NK-92 (cell line): ENCODE results near the gene SHPK.

Source experiments
- DNase-seq: peaks from one replicate; lab custom pipeline; 2025; ENCODE audit not compliant: unreplicated experiment; lab: John Stamatoyannopoulos, UW

Gene SHPK

GRCh38 chr17:3636154-3636907 is at the start of gene SHPK, which contains the start of gene CTNS:
SHPK (minus strand) TSS chr17:3636250; CDS start chr17:3636219, 31 bp downstream.
CTNS (plus strand) TSS chr17:3636760; CDS start chr17:3640207, 3,447 bp downstream.
- peak; percentile 58 for DNase-seq

GRCh38 chr17:3685174-3685573 is 49.1 kb upstream of the SHPK start:
- no peak for DNase-seq

- DNase-seq: no peak
Measured at GRCh38 chr17:3683054-3683511, 47.0 kb upstream of the SHPK start.

- no peak for DNase-seq
Measured at GRCh38 chr17:3682033-3682432, 46.0 kb upstream of the SHPK start.

- no peak for DNase-seq
Measured at GRCh38 chr17:3681565-3681964, 45.5 kb upstream of the SHPK start.

- no peak for DNase-seq
Measured at GRCh38 chr17:3681057-3681456, 45.0 kb upstream of the SHPK start.

- DNase-seq: no peak
Measured at GRCh38 chr17:3679531-3680126, 43.6 kb upstream of the SHPK start.

- DNase-seq: no peak
Measured at GRCh38 chr17:3678821-3679530, 42.9 kb upstream of the SHPK start.

- no peak for DNase-seq
Measured at GRCh38 chr17:3678095-3678820, 42.2 kb upstream of the SHPK start.

- no peak for DNase-seq
Measured at GRCh38 chr17:3675886-3676285, 39.8 kb upstream of the SHPK start.

- DNase-seq: no peak
Measured at GRCh38 chr17:3672571-3672970, 36.5 kb upstream of the SHPK start.

- DNase-seq: no peak
Measured at GRCh38 chr17:3669548-3669947, 33.5 kb upstream of the SHPK start.

GRCh38 chr17:3669085-3669347 is 33.0 kb upstream of the SHPK start:
- DNase-seq: no peak

GRCh38 chr17:3668279-3669084 is 32.4 kb upstream of the SHPK start, which contains the start of the genes EMC6 and TAX1BP3:
EMC6 (plus strand) TSS chr17:3668812; CDS start chr17:3669147, 335 bp downstream.
TAX1BP3 (minus strand) TSS chr17:3668578; CDS start chr17:3668526, 52 bp downstream.
- DNase-seq: peak; percentile 80

GRCh38 chr17:3667366-3668278 is 31.6 kb upstream of the SHPK start:
- no peak for DNase-seq

GRCh38 chr17:3666516-3666915 is 30.5 kb upstream of the SHPK start:
- no peak for DNase-seq

GRCh38 chr17:3665834-3666233 is 29.8 kb upstream of the SHPK start:
- DNase-seq: no peak

GRCh38 chr17:3663102-3664011 is 27.3 kb upstream of the SHPK start:
- DNase-seq: no peak
